GM18868 (cell line): ENCODE results near the gene CD4.

Source experiments
- ATAC-seq: cut with Tn5 transposase; IDR thresholded peaks from one replicate; pipeline ENCODE4 v1.9.1; 2021; ENCODE audit warnings: mild to moderate bottlenecking, moderate library complexity; ENCODE audit not compliant: unreplicated experiment

CD4 gene

GRCh38 chr12:6842075-6842474 lies 52.7 kb downstream of the CD4 start:
- no peak for ATAC-seq

- ATAC-seq, result no peak
These were observed 54.0 kb downstream of the CD4 start for GRCh38 chr12:6843118-6843902.

GRCh38 chr12:6845395-6845794 lies 56.1 kb downstream of the CD4 start:
- ATAC-seq, result no peak

GRCh38 chr12:6846316-6846869 lies 57.1 kb downstream of the CD4 start:
- ATAC-seq, result no peak

- no peak for ATAC-seq
These were observed 58.3 kb downstream of the CD4 start for GRCh38 chr12:6847676-6848075.

- ATAC-seq, result no peak
These were observed 60.1 kb downstream of the CD4 start for GRCh38 chr12:6849427-6849826.

- no peak for ATAC-seq
These were observed 60.7 kb downstream of the CD4 start for GRCh38 chr12:6849976-6850560.

- no peak for ATAC-seq
These were observed 61.4 kb downstream of the CD4 start for GRCh38 chr12:6850796-6851152.

- peak; percentile 55 for ATAC-seq
These were observed 62.0 kb downstream of the CD4 start, which contains the start of gene CDCA3 for GRCh38 chr12:6851153-6851920. Gene CDCA3, minus strand, starts transcription at chr12:6851286. Its CDS starts 334 bp downstream, at chr12:6850952.

GRCh38 chr12:6851921-6852650 lies 62.8 kb downstream of the CD4 start, which contains the start of gene USP5:
Gene USP5, plus strand, starts transcription at chr12:6852150. Its CDS starts 30 bp downstream, at chr12:6852180.
- peak; percentile 73 for ATAC-seq

GRCh38 chr12:6852651-6853354 lies 63.5 kb downstream of the CD4 start:
- ATAC-seq, result no peak

- no peak for ATAC-seq
These were observed 64.3 kb downstream of the CD4 start for GRCh38 chr12:6853626-6854025.

GRCh38 chr12:6854036-6854435 lies 64.7 kb downstream of the CD4 start:
- no peak for ATAC-seq

GRCh38 chr12:6855322-6855721 lies 66.0 kb downstream of the CD4 start:
- ATAC-seq, result no peak

- no peak for ATAC-seq
These were observed 69.5 kb downstream of the CD4 start for GRCh38 chr12:6858799-6859198.

GRCh38 chr12:6860116-6860515 lies 70.8 kb downstream of the CD4 start:
- ATAC-seq, result no peak

- no peak for ATAC-seq
These were observed 71.6 kb downstream of the CD4 start for GRCh38 chr12:6860942-6861341.

GRCh38 chr12:6861391-6861790 lies 72.1 kb downstream of the CD4 start:
- ATAC-seq, result no peak

- ATAC-seq, result no peak
These were observed 73.7 kb downstream of the CD4 start for GRCh38 chr12:6863033-6863432.
